ENCODE measurements around the gene SGCD. TPM values are rescaled to one million over a fixed set of nuclear protein-coding genes. Genes with fewer than 3 reads are reported as not detected.

Gene SGCD
- 0.28 TPM for polyA plus RNA-seq (2012; ENCODE audit: insufficient read depth, insufficient read length, low read depth)

DNA sequence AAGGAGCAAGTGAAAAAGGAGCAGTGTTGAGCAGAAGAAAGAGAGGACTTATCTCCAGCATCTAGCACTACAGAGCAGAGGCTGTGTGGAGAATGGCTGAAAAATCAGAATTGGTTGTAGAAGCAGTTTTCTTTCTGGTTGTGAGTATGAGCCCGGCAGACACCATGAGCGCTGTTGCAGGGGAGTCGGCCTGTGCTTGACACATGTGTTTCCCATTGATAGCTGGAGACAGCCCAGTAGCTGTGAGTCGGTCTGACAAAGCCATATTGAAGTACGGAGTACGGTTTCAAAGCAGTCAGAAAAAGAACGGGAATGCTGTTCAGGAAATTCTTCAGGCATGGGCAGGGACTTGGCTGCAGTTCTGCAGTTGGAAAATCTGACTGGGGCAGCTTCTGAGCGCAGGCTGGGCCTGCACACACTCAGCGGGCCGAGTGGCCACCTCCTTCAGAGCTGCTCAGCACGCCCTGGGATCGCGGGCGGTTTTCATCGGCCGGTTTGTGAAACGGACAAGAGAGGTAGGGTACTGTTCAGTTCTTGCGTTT lies at the start of gene SGCD:
SGCD (plus strand) TSS at position 447 of the 542 bp plus-strand sequence.
- DNase-seq, result no peak
- TF ChIP-seq, protein P1, sequence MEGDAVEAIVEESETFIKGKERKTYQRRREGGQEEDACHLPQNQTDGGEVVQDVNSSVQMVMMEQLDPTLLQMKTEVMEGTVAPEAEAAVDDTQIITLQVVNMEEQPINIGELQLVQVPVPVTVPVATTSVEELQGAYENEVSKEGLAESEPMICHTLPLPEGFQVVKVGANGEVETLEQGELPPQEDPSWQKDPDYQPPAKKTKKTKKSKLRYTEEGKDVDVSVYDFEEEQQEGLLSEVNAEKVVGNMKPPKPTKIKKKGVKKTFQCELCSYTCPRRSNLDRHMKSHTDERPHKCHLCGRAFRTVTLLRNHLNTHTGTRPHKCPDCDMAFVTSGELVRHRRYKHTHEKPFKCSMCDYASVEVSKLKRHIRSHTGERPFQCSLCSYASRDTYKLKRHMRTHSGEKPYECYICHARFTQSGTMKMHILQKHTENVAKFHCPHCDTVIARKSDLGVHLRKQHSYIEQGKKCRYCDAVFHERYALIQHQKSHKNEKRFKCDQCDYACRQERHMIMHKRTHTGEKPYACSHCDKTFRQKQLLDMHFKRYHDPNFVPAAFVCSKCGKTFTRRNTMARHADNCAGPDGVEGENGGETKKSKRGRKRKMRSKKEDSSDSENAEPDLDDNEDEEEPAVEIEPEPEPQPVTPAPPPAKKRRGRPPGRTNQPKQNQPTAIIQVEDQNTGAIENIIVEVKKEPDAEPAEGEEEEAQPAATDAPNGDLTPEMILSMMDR (IDR thresholded peaks at IDR 0.05; ENCODE audit: low read depth, low read length), result no peak
- H3K9me3 ChIP-seq, result no peaks in the 10 kb centered on the region
- H3K36me3 ChIP-seq, result no peaks in the 10 kb centered on the region
- no peak within 1 kb of the TSS for H3K4me3 ChIP-seq (ENCODE audit: low read depth, low read length)
- H3K27me3 ChIP-seq, result no peaks in the 10 kb centered on the region
- H3K4me1 ChIP-seq, result no peaks in the 10 kb centered on the region

DNA sequence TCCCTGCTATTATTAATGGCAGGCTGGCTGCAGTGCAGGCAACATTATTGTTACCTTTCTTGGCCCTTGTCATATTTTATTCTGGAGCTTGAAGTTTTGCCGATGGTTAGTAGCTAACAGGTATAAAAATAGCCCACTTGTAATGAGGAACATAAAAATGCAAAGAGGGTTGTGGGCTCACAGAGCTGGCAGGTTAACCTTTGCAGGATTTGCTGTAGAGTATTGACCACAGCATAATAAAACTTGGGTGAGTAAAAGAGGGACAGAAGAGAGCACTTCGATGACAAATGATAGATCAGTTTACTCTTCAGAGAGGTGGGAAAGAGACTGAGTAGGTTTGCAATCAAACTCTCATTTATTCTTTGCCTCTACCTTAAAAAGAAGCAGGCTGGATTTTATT lies 49.7 kb upstream of the SGCD start:
- Histone ChIP-seq H3K36me3 (no peaks in the 10 kb centered on the region), H3K4me3 (ENCODE audit: low read depth, low read length) (no peak overlapping the region), H3K27me3 (no peaks in the 10 kb centered on the region), H3K9me3 (no peaks in the 10 kb centered on the region), H3K4me1 (no peaks in the 10 kb centered on the region)
- TF ChIP-seq, protein P1 (IDR thresholded peaks at IDR 0.05; ENCODE audit: low read depth, low read length), result no peak
- DNase-seq, result no peak

DNA sequence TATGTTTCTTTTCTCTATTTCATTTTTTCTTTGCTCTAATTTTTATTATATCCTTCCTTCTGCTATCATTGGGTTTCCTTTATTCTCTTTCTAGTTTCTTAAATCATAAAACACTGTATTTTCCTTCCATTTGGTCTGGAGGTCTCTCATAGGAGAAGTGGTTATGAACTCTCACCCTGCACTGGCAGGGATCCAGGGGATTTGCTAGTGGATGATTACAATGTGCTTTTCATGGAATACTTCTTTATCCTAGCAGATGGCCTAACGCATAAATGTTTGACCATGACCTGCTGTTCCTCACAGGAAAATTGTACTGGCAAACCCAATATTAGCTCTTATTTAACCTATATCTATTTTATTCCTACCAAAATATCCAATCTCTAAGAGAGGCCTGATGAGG lies 31.5 kb upstream of the SGCD start:
- Histone ChIP-seq H3K4me3 (ENCODE audit: low read depth, low read length) (no peak overlapping the region), H3K9me3 (no peaks in the 10 kb centered on the region), H3K4me1 (no peaks in the 10 kb centered on the region), H3K27me3 (no peaks in the 10 kb centered on the region), H3K36me3 (no peaks in the 10 kb centered on the region)
- TF ChIP-seq, protein P1 (IDR thresholded peaks at IDR 0.05; ENCODE audit: low read depth, low read length), result no peak
- no peak for DNase-seq

DNA sequence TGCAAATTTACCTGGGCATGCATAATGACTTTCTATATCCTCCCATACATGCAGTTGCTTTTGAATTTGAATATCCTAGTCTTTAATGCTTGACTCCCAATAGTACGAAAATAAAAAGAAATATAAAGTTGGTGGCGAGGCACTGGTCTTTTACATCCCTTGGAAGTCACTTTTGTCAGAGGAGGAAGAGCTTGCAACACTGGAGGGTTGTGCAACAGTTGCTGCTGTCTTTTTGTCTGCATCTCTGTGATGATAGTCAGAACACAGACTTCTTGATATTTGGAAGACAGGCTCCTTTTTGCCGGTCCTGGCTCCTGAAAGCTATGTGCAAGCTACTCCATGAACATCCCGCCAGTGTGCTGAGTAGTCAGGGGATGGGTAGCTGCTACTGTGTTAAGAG lies 16.8 kb upstream of the SGCD start:
- Histone ChIP-seq H3K4me1 (no peaks in the 10 kb centered on the region), H3K36me3 (no peaks in the 10 kb centered on the region), H3K4me3 (ENCODE audit: low read depth, low read length) (no peak overlapping the region), H3K9me3 (no peaks in the 10 kb centered on the region; the same call in 1 of the 2 replicates), H3K27me3 (no peaks in the 10 kb centered on the region)
- no peak for DNase-seq
- TF ChIP-seq, protein P1 (IDR thresholded peaks at IDR 0.05; ENCODE audit: low read depth, low read length), result no peak

DNA sequence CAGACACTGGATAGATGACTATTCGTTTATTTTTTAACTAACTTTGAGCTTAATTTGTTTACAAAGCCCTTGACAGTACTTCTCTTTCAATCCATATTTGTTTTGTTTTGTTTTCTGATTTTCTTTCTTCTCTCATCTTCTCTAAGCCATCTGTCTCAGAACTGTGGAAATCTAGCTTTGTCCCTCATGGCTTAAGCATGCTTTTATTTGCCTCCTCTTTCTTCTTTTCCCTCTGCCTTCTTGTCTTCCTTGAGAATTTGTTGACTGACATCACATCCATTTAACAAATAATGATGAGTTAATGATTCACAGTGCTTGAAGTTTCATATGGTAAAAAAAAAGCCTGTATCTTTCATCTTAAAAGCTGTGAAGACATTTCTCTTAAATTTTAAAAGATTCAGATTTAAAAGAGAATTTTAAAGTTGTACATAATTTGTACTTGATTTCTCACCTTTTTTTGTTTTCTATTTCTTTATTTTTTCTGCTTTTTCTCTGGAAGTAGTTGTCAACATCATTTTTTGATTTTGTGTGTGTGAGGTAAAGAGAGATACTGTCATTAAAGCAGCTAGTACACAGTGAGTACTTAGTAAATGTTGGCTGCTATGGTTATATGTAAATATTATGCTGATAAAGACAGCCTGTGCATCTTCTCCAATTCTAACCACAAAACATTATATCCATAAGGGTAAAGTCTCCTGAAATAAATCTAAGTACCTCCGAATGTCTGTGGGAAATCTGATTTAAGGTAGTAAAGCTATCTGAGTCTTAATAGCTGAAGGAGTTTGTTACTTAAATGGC lies 13.9 kb upstream of the SGCD start:
- H3K4me1 ChIP-seq, result no peaks in the 10 kb centered on the region
- no peak for DNase-seq
- no peaks in the 10 kb centered on the region for H3K36me3 ChIP-seq
- H3K9me3 ChIP-seq, result no peaks in the 10 kb centered on the region; the same call in 1 of the 2 replicates
- H3K27me3 ChIP-seq, result no peaks in the 10 kb centered on the region
- TF ChIP-seq, protein P1 (IDR thresholded peaks at IDR 0.05; ENCODE audit: low read depth, low read length), result no peak
- no peak overlapping the region for H3K4me3 ChIP-seq (ENCODE audit: low read depth, low read length)

DNA sequence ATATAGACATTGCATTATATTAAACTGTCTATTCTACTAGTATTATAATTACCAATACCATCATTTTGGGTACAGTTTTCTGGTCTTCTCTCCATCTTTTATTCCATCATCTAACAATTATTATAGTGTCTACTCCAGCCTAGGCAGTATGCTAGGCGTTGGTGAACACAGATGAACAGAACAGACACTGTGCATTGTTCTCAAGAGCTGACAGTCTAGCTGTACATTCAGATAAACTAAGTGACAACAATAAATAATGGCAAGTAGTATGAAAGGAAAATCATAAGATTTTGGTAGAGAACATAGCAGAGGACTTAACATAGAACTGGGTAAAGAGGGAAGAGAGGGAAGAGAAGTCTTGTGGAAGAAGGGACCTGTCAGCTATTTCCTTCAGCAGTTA lies 12.5 kb upstream of the SGCD start:
- TF ChIP-seq, protein P1 (IDR thresholded peaks at IDR 0.05; ENCODE audit: low read depth, low read length), result no peak

More for the DNA sequence above, 12.5 kb upstream of the SGCD start:
- Histone ChIP-seq H3K9me3 (no peaks in the 10 kb centered on the region), H3K4me1 (no peaks in the 10 kb centered on the region), H3K27me3 (no peaks in the 10 kb centered on the region), H3K36me3 (no peaks in the 10 kb centered on the region), H3K4me3 (ENCODE audit: low read depth, low read length) (no peak overlapping the region)
- no peak for DNase-seq

Data from BE2C (cell line).